Naive thymus-derived CD4-positive, alpha-beta T cell (primary cell): ENCODE measurements around the gene IFNA4. TPM values are rescaled to one million over a fixed set of nuclear protein-coding genes. Genes with fewer than 3 reads are reported as not detected.
"Not testable (repeated sequence)": the region's sequence is repeated elsewhere in the genome, so short reads cannot be mapped to it uniquely, and the experiment has no call there.

Experiments
- ATAC-seq: fragments of 150-1000 bp; cut with Tn5 transposase; 2 replicates; pipeline ENCODE4 v1.10.0; 2021; ENCODE audit warnings: mild to moderate bottlenecking, moderate library complexity
- CTCF ChIA-PET: fragments of 350-600 bp; sonication (Branson Sonifier 250); formaldehyde crosslinking; loops from one replicate; lab custom pipeline; 2021; ENCODE audit warnings: antibody characterized with exemption; lab: Charles Lee
- POLR2A ChIA-PET: fragments of 350-600 bp; sonication (Branson Sonifier 250); formaldehyde crosslinking; loops from one replicate; lab custom pipeline; 2021; ENCODE audit warnings: antibody characterized with exemption, inconsistent platforms; lab: Charles Lee
- DNase-seq, 9 donors: peaks; one replicate each; pipeline versions ENCODE4 v3.0.0 to v3.0.0-alpha.2; 2020 to 2022; ENCODE audit warnings: mixed read lengths in 1 of 9
- H3K27ac ChIP-seq: one replicate; pipeline ENCODE4 v1.7.0; 2013; ENCODE audit warnings: mild to moderate bottlenecking, low read depth, low read length, moderate library complexity
- H3K27me3 ChIP-seq, 2 donors: one replicate each; pipeline ENCODE4 v1.7.0; 2013; ENCODE audit warnings: low read length in 2 of 2, mild to moderate bottlenecking in 2 of 2, moderate library complexity in 2 of 2; ENCODE audit not compliant: control insufficient read depth in 2 of 2, insufficient read depth in 2 of 2
- H3K36me3 ChIP-seq, 3 experiments: 1 replicate in 2 of 3; 2 replicates in 1 of 3; pipeline ENCODE4 v1.7.0; 2013; ENCODE audit warnings: low read length in 3 of 3, mild to moderate bottlenecking in 3 of 3, moderate library complexity in 1 of 3; ENCODE audit not compliant: insufficient read depth in 3 of 3, control insufficient read depth in 2 of 3
- H3K4me1 ChIP-seq, 2 donors: one replicate each; pipeline ENCODE4 v1.7.0; 2013; ENCODE audit warnings: low read length in 2 of 2, mild to moderate bottlenecking in 2 of 2, moderate library complexity in 1 of 2; ENCODE audit not compliant: control insufficient read depth in 2 of 2, insufficient read depth in 2 of 2
- H3K4me3 ChIP-seq: 2 replicates; pipeline ENCODE4 v1.7.0; 2013; ENCODE audit warnings: mild to moderate bottlenecking, low read length
- H3K9me3 ChIP-seq, 3 experiments: 1 replicate in 2 of 3; 2 replicates in 1 of 3; pipeline ENCODE4 v1.7.0; 2013; ENCODE audit warnings: low read length in 3 of 3; ENCODE audit not compliant: control insufficient read depth in 2 of 3
- H3K27ac Mint-ChIP-seq, 9 donors: one replicate each; pipeline ENCODE4 v1.8.0; 2020 to 2022; ENCODE audit warnings: mixed read lengths in 9 of 9, mild to moderate bottlenecking in 8 of 9, moderate library complexity in 5 of 9, inconsistent platforms in 2 of 9
- H3K27me3 Mint-ChIP-seq, 5 donors: one replicate each; pipeline ENCODE4 v1.8.0; 2021 to 2022; ENCODE audit warnings: mixed read lengths in 5 of 5, mild to moderate bottlenecking in 1 of 5
- H3K36me3 Mint-ChIP-seq, 5 donors: one replicate each; pipeline ENCODE4 v1.8.0; 2020 to 2022; ENCODE audit warnings: mixed read lengths in 5 of 5, mild to moderate bottlenecking in 3 of 5, inconsistent platforms in 1 of 5
- H3K4me1 Mint-ChIP-seq, 7 donors: one replicate each; pipeline ENCODE4 v1.8.0; 2020 to 2022; ENCODE audit warnings: mixed read lengths in 7 of 7, mild to moderate bottlenecking in 3 of 7, inconsistent platforms in 1 of 7
- H3K4me3 Mint-ChIP-seq, 10 donors: one replicate each; pipeline ENCODE4 v1.8.0; 2020 to 2022; ENCODE audit warnings: mild to moderate bottlenecking in 10 of 10, mixed read lengths in 10 of 10, moderate library complexity in 6 of 10, inconsistent platforms in 2 of 10
- H3K9me3 Mint-ChIP-seq, 11 donors: one replicate each; pipeline ENCODE4 v1.8.0; 2020 to 2022; ENCODE audit warnings: mixed read lengths in 11 of 11, mild to moderate bottlenecking in 4 of 11, inconsistent platforms in 1 of 11, moderate library complexity in 1 of 11
- intact Hi-C, 2 donors: fragments of 100-400 bp; cut with micrococcal nuclease; formaldehyde crosslinking; loops; one replicate each; pipeline ENCODE4 v1.15.1; 2023
- polyA plus RNA-seq, 2 donors: library from polyadenylated mRNA; unstranded; fragments of 300-500 nt; fragmentation: Illumina TruSeq; gene quantifications; one replicate each; pipeline ENCODE4 v1.2.3, GENCODE V29; 2021
- total RNA-seq, 6 experiments: library from RNA in 5 of 6; stranded (reverse) in 5 of 6; gene quantifications; 1 replicate in 5 of 6; 2 replicates in 1 of 6; pipeline ENCODE4 v1.2.3 and lab custom pipeline; 2021 to 2026

IFNA4 gene
- total and polyA plus RNA-seq, 7 experiments from 2014 or later: not detected

DNA sequence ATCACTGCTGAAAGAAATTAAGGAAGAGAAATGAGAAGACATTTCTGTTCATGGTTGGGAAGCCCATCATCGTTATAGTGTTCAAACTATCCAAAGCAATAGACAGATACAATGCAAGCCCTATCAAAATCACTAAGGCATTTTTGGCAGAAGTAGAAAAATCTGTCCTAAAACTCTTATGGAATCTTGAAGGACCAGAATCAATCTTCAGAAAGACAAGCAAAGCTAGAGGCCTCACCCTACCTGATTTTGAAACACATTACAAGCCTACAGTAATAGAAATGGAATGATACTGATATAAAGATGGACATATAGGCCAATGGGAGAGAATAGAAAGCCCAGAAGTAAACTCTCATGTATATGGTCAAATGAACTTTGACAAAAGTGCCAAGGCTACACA, 16.0 kb downstream of the IFNA4 start:
- peaks cover 0 to 4% (median 0%) of the 10 kb centered on the region in 5 donors for H3K36me3 Mint-ChIP-seq
- intact Hi-C loops: no loop called here
- CTCF ChIA-PET: no interaction called here
- Histone ChIP-seq H3K36me3 (no peaks in the 10 kb centered on the region), H3K4me3 (no peak overlapping the region), H3K27ac (no peak overlapping the region), H3K4me1 (no peaks in the 10 kb centered on the region), H3K9me3 (no peaks in the 10 kb centered on the region), H3K27me3 (no peaks in the 10 kb centered on the region)
- H3K4me1 Mint-ChIP-seq: no peaks in the 10 kb centered on the region
- ATAC-seq (no peak), DNase-seq (no peak)
- no peaks in the 10 kb centered on the region for H3K9me3 Mint-ChIP-seq
- H3K4me3 Mint-ChIP-seq: no peak overlapping the region
- no peak overlapping the region for H3K27ac Mint-ChIP-seq
- H3K27me3 Mint-ChIP-seq: peaks cover 0 to 58% (median 0%) of the 10 kb centered on the region in 5 donors
- POLR2A ChIA-PET: no interaction called here

GRCh38 chr9:21166560-21166959, 20.8 kb downstream of the IFNA4 start, which contains the start of gene IFNA21:
Gene IFNA21, minus strand, starts transcription at chr9:21166660. Its CDS starts 48 bp downstream, at chr9:21166612.
- H3K27me3 ChIP-seq, H3K27ac ChIP-seq, H3K36me3 ChIP-seq, H3K9me3 ChIP-seq, H3K4me1 ChIP-seq, H3K36me3 Mint-ChIP-seq, DNase-seq, CTCF ChIA-PET, H3K9me3 Mint-ChIP-seq, ATAC-seq, H3K4me3 ChIP-seq, H3K4me3 Mint-ChIP-seq, intact Hi-C loops, POLR2A ChIA-PET, H3K27ac Mint-ChIP-seq: not testable (repeated sequence)
- peaks cover 0 to 47% (median 0%) of the 10 kb centered on the region in 5 donors for H3K27me3 Mint-ChIP-seq
- H3K4me1 Mint-ChIP-seq: peaks cover 4 to 19% (median 12%) of the 10 kb centered on the region in 7 donors

- Histone ChIP-seq H3K4me1 (no peaks in the 10 kb centered on the region), H3K36me3 (no peaks in the 10 kb centered on the region), H3K4me3 (no peak overlapping the region), H3K27ac (no peak overlapping the region), H3K9me3 (no peaks in the 10 kb centered on the region), H3K27me3 (no peaks in the 10 kb centered on the region)
- ChIA-PET CTCF (no interaction called here), POLR2A (no interaction called here)
- DNase-seq (no peak), ATAC-seq (no peak)
- Mint-ChIP-seq H3K36me3 (peaks cover 0 to 6% (median 0%) of the 10 kb centered on the region in 5 donors), H3K4me1 (peaks cover 12 to 29% (median 22%) of the 10 kb centered on the region in 7 donors), H3K9me3 (no peaks in the 10 kb centered on the region), H3K27ac (no peak overlapping the region), H3K4me3 (no peak overlapping the region), H3K27me3 (peaks cover 0 to 38% (median 0%) of the 10 kb centered on the region in 5 donors)
- intact Hi-C loops: no loop called here
These were observed 21.9 kb downstream of the IFNA4 start for GRCh38 chr9:21165516-21165915.

- H3K36me3 ChIP-seq: no peaks in the 10 kb centered on the region
- ChIA-PET POLR2A (no interaction called here), CTCF (no interaction called here)
- H3K27me3 ChIP-seq: no peaks in the 10 kb centered on the region
- peaks cover 0 to 19% (median 6%) of the 10 kb centered on the region in 5 donors for H3K36me3 Mint-ChIP-seq
- peaks cover 3 to 5% of the 10 kb centered on the region in 2 donors for H3K4me1 ChIP-seq
- peak overlapping the region; percentile 33 for H3K4me3 ChIP-seq
- H3K9me3 ChIP-seq: no peaks in the 10 kb centered on the region
- H3K9me3 Mint-ChIP-seq: peaks cover 0 to 14% (median 5%) of the 10 kb centered on the region in 11 donors
- peak overlapping the region in 9 of 10 donors; percentile 40 to 79 (median 71) for H3K4me3 Mint-ChIP-seq
- peak in 1 of 9 donors; percentile 10 for DNase-seq
- H3K27ac ChIP-seq: no peak overlapping the region
- peaks cover 20 to 48% (median 34%) of the 10 kb centered on the region in 7 donors for H3K4me1 Mint-ChIP-seq
- intact Hi-C loops: no loop called here
- peaks cover 0 to 6% (median 0%) of the 10 kb centered on the region in 5 donors for H3K27me3 Mint-ChIP-seq
- peak; percentile 65 for ATAC-seq
- H3K27ac Mint-ChIP-seq: peak overlapping the region in 1 of 9 donors; percentile 27
These were observed 27.2 kb downstream of the IFNA4 start for GRCh38 chr9:21160178-21160577.

GRCh38 chr9:21155501-21155900, 31.9 kb downstream of the IFNA4 start:
- H3K27ac Mint-ChIP-seq: no peak overlapping the region
- H3K27me3 Mint-ChIP-seq: peaks cover 0 to 25% (median 0%) of the 10 kb centered on the region in 5 donors
- ATAC-seq (no peak), DNase-seq (no peak)
- H3K4me3 Mint-ChIP-seq: no peak overlapping the region
- H3K9me3 ChIP-seq: no peaks in the 10 kb centered on the region
- ChIA-PET CTCF (no interaction called here), POLR2A (no interaction called here)
- peaks cover 0 to 14% (median 5%) of the 10 kb centered on the region in 11 donors for H3K9me3 Mint-ChIP-seq
- H3K4me1 ChIP-seq: peaks cover 3 to 5% of the 10 kb centered on the region in 2 donors
- H3K36me3 Mint-ChIP-seq: peaks cover 0 to 15% (median 6%) of the 10 kb centered on the region in 5 donors
- intact Hi-C loops: no loop called here
- H3K27me3 ChIP-seq: no peaks in the 10 kb centered on the region
- H3K4me1 Mint-ChIP-seq: peaks cover 11 to 30% (median 12%) of the 10 kb centered on the region in 7 donors
- H3K27ac ChIP-seq: no peak overlapping the region
- no peak overlapping the region for H3K4me3 ChIP-seq
- H3K36me3 ChIP-seq: no peaks in the 10 kb centered on the region

DNA sequence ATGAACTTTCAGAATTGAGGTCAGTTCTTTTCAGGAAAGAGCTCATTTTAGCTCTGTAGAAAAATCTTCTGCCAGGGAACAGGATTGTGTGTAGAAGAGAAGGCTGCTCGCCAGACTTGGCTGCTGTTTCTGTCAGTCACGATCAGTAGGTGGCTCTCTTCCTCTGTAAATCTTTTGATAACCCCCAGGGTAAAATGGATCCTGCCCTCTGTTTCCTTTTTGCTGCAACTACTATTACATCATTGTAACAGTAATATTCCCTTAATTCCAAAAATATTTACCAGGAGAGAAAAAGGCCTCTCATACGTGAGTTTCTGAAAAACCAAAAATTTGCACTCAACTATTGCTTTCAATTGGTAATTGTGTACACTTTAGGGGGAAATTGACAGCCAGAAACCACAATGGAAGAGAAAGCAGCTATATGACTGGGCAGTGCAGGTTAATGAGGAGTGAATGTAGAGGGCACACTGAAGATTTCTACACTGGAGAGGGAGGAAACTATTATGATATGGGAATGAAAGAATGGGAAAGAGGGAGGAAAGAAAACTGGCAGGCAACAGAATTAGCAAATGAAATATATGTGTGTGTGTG, 33.3 kb downstream of the IFNA4 start:
- ChIA-PET POLR2A (no interaction called here), CTCF (interaction anchor here (0.6 to 2.0 kb wide), 2 partner anchors 13 to 241 kb away, joined by 3 to 5 read pairs; no protein-coding TSS in a partner anchor)
- H3K27ac Mint-ChIP-seq: no peak overlapping the region
- no peaks in the 10 kb centered on the region for H3K9me3 ChIP-seq
- H3K4me1 Mint-ChIP-seq: peaks cover 2 to 23% (median 3%) of the 10 kb centered on the region in 7 donors
- intact Hi-C loops: loop anchor here in 1 of 2 donors (1.0 to 5.0 kb wide), 3 partner anchors 173 to 635 kb away; no protein-coding TSS in a partner anchor
- H3K4me3 ChIP-seq: no peak overlapping the region
- H3K4me1 ChIP-seq: no peaks in the 10 kb centered on the region
- H3K27me3 ChIP-seq: no peaks in the 10 kb centered on the region
- H3K9me3 Mint-ChIP-seq: peaks cover 0 to 21% (median 5%) of the 10 kb centered on the region in 11 donors
- DNase-seq: peak in 4 of 9 donors; percentile 2 to 23 (median 2)
- H3K36me3 ChIP-seq: no peaks in the 10 kb centered on the region
- no peak overlapping the region for H3K27ac ChIP-seq
- H3K4me3 Mint-ChIP-seq: no peak overlapping the region
- peaks cover 4 to 16% (median 6%) of the 10 kb centered on the region in 5 donors for H3K36me3 Mint-ChIP-seq
- peaks cover 0 to 33% (median 3%) of the 10 kb centered on the region in 5 donors for H3K27me3 Mint-ChIP-seq
- peak; percentile 58 for ATAC-seq
